Parathyroid adenoma (tissue), 2 donors: ENCODE measurements around the gene NR0B1.

ENCODE experiments used
- H2AFZ ChIP-seq: fragments of 300-600 bp; sonication (generic); one replicate; pipeline ENCODE4 v1.7.0; 2017; ENCODE audit warnings: antibody characterized with exemption, mild to moderate bottlenecking
- H3K27ac ChIP-seq: fragments of 300-600 bp; sonication (generic); one replicate; pipeline ENCODE4 v1.7.0; 2017
- H3K27me3 ChIP-seq: fragments of 300-600 bp; sonication (generic); one replicate; pipeline ENCODE4 v1.7.0; 2017; ENCODE audit warnings: low read length; ENCODE audit not compliant: control insufficient read depth, insufficient read depth
- H3K36me3 ChIP-seq: fragments of 300-600 bp; sonication (generic); one replicate; pipeline ENCODE4 v1.7.0; 2017; ENCODE audit warnings: low read length; ENCODE audit not compliant: control insufficient read depth, insufficient read depth
- H3K4me1 ChIP-seq: fragments of 300-600 bp; sonication (generic); one replicate; pipeline ENCODE4 v1.7.0; 2017; ENCODE audit warnings: control low read depth
- H3K4me2 ChIP-seq: fragments of 300-600 bp; sonication (generic); one replicate; pipeline ENCODE4 v1.7.0; 2017; ENCODE audit warnings: low read length
- H3K4me3 ChIP-seq: fragments of 300-600 bp; sonication (generic); one replicate; pipeline ENCODE4 v1.7.0; 2017; ENCODE audit warnings: low read depth, low read length
- H3K79me2 ChIP-seq: fragments of 300-600 bp; sonication (generic); one replicate; pipeline ENCODE4 v1.7.0; 2017; ENCODE audit warnings: control low read depth
- H3K9ac ChIP-seq: fragments of 300-600 bp; sonication (generic); one replicate; pipeline ENCODE4 v1.7.0; 2017; ENCODE audit warnings: mild to moderate bottlenecking
- H3K9me3 ChIP-seq: fragments of 300-600 bp; sonication (generic); one replicate; pipeline ENCODE4 v1.7.0; 2017; ENCODE audit warnings: low read length; ENCODE audit not compliant: control insufficient read depth
- TF ChIP-seq, protein P1 (sequence below): fragments of 300-600 bp; sonication (generic); IDR thresholded peaks from one replicate; pipeline ENCODE4 v1.7.0; 2017; ENCODE audit warnings: antibody characterized with exemption, mild to moderate bottlenecking
- donor health status: primary hyperparathyroidism.

Gene NR0B1

GRCh38 chrX:30309139-30309571, at the start of gene NR0B1:
TSS of gene NR0B1 (minus strand) at chrX:30309390. CDS start at chrX:30309363, 27 bp downstream.
- Histone ChIP-seq H3K4me2 (no peak within 1 kb of the TSS), H3K9me3 (no peaks in the 10 kb centered on the region), H3K4me3 (no peak within 1 kb of the TSS), H3K4me1 (no peaks in the 10 kb centered on the region), H3K27ac (no peak within 1 kb of the TSS), H3K36me3 (no peaks in the 10 kb centered on the region), H3K27me3 (no peaks in the 10 kb centered on the region), H3K79me2 (no peaks in the 10 kb centered on the region), H3K9ac (no peak within 1 kb of the TSS), H2AFZ (no peak within 1 kb of the TSS)
- TF ChIP-seq, protein P1, sequence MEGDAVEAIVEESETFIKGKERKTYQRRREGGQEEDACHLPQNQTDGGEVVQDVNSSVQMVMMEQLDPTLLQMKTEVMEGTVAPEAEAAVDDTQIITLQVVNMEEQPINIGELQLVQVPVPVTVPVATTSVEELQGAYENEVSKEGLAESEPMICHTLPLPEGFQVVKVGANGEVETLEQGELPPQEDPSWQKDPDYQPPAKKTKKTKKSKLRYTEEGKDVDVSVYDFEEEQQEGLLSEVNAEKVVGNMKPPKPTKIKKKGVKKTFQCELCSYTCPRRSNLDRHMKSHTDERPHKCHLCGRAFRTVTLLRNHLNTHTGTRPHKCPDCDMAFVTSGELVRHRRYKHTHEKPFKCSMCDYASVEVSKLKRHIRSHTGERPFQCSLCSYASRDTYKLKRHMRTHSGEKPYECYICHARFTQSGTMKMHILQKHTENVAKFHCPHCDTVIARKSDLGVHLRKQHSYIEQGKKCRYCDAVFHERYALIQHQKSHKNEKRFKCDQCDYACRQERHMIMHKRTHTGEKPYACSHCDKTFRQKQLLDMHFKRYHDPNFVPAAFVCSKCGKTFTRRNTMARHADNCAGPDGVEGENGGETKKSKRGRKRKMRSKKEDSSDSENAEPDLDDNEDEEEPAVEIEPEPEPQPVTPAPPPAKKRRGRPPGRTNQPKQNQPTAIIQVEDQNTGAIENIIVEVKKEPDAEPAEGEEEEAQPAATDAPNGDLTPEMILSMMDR = no peak

DNA sequence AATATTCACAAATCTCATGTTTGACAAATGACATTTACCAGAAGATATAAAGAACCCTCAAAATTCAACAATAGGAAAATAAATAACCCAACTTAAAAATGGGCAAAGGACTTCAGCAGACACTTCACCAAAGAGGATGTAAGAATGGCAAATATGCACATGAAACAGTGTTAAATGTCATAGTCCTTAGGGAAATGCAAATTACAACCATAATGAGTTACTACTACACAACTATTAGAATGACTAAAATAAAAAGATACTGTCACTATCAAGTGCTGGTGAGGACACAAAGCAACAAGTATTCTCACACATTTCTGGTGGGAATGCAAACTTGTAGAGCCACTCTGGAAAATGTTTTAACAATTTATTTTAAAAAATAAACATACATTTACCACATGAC, 40.8 kb upstream of the NR0B1 start:
- TF ChIP-seq, protein P1 = no peak
- no peaks in the 10 kb centered on the region for H3K36me3 ChIP-seq
- H3K27me3 ChIP-seq = no peaks in the 10 kb centered on the region
- H3K9me3 ChIP-seq = no peaks in the 10 kb centered on the region
- no peak overlapping the region for H3K4me2 ChIP-seq
- H3K4me3 ChIP-seq = no peak overlapping the region
- H3K27ac ChIP-seq = no peak overlapping the region
- H2AFZ ChIP-seq = no peak overlapping the region
- H3K79me2 ChIP-seq = no peaks in the 10 kb centered on the region
- H3K4me1 ChIP-seq = no peaks in the 10 kb centered on the region
- no peak overlapping the region for H3K9ac ChIP-seq

DNA sequence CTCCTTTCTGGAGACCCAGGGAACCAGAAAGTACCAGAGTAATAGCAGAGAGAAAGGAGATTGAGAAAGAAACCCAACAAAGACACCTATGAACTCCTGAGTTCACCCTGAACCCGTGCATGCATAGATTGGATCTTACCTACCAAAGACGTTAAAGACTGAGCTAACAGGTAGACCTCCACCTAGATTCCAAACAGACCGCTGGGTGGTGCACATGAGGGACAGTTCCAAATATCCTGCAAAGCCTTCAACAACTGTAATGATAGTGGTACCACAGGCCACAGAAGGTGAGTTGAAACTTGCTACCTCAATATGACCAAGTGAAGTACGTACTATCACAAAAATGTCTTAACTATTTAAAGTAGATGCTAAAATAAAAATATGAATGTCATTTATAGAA, 34.0 kb upstream of the NR0B1 start:
- Histone ChIP-seq H3K4me2 (no peak overlapping the region), H3K27me3 (no peaks in the 10 kb centered on the region), H3K4me1 (no peaks in the 10 kb centered on the region), H3K79me2 (no peaks in the 10 kb centered on the region), H3K36me3 (no peaks in the 10 kb centered on the region), H2AFZ (no peak overlapping the region), H3K9ac (no peak overlapping the region), H3K9me3 (no peaks in the 10 kb centered on the region), H3K27ac (no peak overlapping the region), H3K4me3 (no peak overlapping the region)
- TF ChIP-seq, protein P1 = no peak

DNA sequence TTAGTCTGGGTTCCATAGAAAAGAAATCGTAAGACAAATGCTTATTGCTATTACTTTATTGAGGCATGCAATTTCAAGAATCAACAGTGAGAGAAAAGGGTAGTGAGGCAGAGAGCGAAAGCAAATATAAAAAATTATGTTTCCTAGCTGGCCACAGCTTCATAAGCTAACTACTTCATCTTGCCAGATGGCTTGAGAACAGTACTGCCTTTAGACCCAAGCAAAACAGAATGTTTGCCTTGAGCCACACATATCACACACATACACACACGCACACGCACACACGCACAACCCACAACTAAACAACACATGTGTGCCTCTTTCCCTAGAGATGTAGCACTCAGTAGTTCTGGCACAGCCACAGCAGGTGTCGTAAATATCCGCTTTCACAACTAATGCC, 31.6 kb upstream of the NR0B1 start:
- no peak overlapping the region for H3K4me3 ChIP-seq
- H3K9ac ChIP-seq = no peak overlapping the region
- no peak overlapping the region for H3K4me2 ChIP-seq
- no peaks in the 10 kb centered on the region for H3K36me3 ChIP-seq
- no peaks in the 10 kb centered on the region for H3K4me1 ChIP-seq
- no peaks in the 10 kb centered on the region for H3K79me2 ChIP-seq
- no peaks in the 10 kb centered on the region for H3K27me3 ChIP-seq
- no peak overlapping the region for H2AFZ ChIP-seq
- no peak overlapping the region for H3K27ac ChIP-seq
- H3K9me3 ChIP-seq = no peaks in the 10 kb centered on the region
- TF ChIP-seq, protein P1 = no peak

- Histone ChIP-seq H3K9ac (no peak overlapping the region), H3K36me3 (no peaks in the 10 kb centered on the region), H3K4me3 (no peak overlapping the region), H2AFZ (no peak overlapping the region), H3K27me3 (no peaks in the 10 kb centered on the region), H3K4me2 (no peak overlapping the region), H3K4me1 (no peaks in the 10 kb centered on the region), H3K9me3 (no peaks in the 10 kb centered on the region), H3K27ac (no peak overlapping the region), H3K79me2 (no peaks in the 10 kb centered on the region)
- TF ChIP-seq, protein P1 = no peak
Observed at GRCh38 chrX:30327762-30328161, 18.6 kb upstream of the NR0B1 start.
